Measurements from ENCODE around the gene MAPK8IP3. TPM values are rescaled to one million over a fixed set of nuclear protein-coding genes. Genes with fewer than 3 reads are reported as not detected.

Gene MAPK8IP3
- total RNA-seq, 2 experiments from 2014 or later, result 290 to 297 TPM

DNA sequence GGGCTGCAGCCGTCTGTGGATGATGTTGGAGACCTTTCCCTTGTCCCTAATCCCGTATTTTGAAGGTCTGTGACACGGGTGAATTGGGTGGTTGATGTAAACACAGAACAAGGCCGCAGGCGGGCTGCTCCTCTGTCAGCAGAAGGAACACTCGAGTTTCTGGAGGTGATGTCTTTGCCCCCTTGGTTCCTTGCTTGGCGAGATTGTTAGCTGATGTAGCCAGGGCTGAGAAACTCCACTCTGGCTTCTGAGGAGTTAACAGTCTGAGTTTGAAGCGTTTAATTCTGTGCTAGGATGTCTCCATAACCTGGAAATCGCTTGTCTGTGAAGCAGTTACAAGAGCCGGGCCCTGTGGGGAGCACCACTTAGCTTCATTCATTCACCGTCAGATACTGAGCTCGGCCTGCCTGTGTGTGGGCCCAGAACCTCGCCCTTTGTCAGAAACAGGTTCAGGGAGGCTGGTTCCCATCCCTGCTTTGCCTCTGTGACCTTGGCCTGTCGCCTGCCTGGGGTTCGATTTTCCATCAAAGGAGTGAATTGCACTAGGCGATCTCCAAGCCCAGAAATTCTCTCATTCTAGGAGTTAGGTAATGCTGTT, 1.3 kb downstream of the MAPK8IP3 start:
- ATAC-seq (ENCODE audit: poor library complexity) (no peak), DNase-seq (peak in 3 of 14 experiments; percentile 13 to 42 (median 34))
- intact Hi-C loops (cut with DNase I, micrococcal nuclease), result loop anchor here (5.0 kb wide), 5 partner anchors 65 to 400 kb away; partner anchors contain the start of genes UQCC4 (in 2 of the 2), CRAMP1 (in 1 of the 2), EME2 (in 1 of the 2) and FAHD1 (in 1 of the 2)
- Histone ChIP-seq H3K36me3 (ENCODE audit: insufficient read depth, low read length) (peaks cover 13% of the 10 kb centered on the region), H3K27me3 (ENCODE audit: control insufficient read depth in 1 of 2, insufficient read depth in 2 of 2, low read length in 2 of 2) (no peaks in the 10 kb centered on the region), H3K27ac (ENCODE audit: low read depth in 1 of 2, low read length in 2 of 2) (peak overlapping the region in 1 of 2 donors; percentile 23), H3K4me3 (ENCODE audit: low read length) (peak overlapping the region; percentile 98), H3K9me3 (ENCODE audit: control insufficient read depth in 1 of 2, insufficient read depth in 1 of 2, low read length in 2 of 2) (no peaks in the 10 kb centered on the region), H3K4me1 (ENCODE audit: insufficient read depth, low read length) (peaks cover 39% of the 10 kb centered on the region)
- Mint-ChIP-seq H3K4me1 (ENCODE audit: low read depth) (peaks cover 38% of the 10 kb centered on the region), H3K9me3 (no peaks in the 10 kb centered on the region), H3K27ac (peak overlapping the region; percentile 97), H3K36me3 (ENCODE audit: low read depth) (peaks cover 26% of the 10 kb centered on the region), H3K4me3 (peak overlapping the region; percentile 93), H3K27me3 (no peaks in the 10 kb centered on the region)
- TF ChIP-seq, protein P1, sequence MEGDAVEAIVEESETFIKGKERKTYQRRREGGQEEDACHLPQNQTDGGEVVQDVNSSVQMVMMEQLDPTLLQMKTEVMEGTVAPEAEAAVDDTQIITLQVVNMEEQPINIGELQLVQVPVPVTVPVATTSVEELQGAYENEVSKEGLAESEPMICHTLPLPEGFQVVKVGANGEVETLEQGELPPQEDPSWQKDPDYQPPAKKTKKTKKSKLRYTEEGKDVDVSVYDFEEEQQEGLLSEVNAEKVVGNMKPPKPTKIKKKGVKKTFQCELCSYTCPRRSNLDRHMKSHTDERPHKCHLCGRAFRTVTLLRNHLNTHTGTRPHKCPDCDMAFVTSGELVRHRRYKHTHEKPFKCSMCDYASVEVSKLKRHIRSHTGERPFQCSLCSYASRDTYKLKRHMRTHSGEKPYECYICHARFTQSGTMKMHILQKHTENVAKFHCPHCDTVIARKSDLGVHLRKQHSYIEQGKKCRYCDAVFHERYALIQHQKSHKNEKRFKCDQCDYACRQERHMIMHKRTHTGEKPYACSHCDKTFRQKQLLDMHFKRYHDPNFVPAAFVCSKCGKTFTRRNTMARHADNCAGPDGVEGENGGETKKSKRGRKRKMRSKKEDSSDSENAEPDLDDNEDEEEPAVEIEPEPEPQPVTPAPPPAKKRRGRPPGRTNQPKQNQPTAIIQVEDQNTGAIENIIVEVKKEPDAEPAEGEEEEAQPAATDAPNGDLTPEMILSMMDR (IDR thresholded peaks at IDR 0.05), result no peak
- ChIA-PET POLR2A (interaction anchor here (0.9 to 3.6 kb wide), 9 partner anchors 10 to 448 kb away, joined by 3 to 67 read pairs (median 7); partner anchors contain the start of genes JPT2, SPSB3, TMEM204 and TRAF7), CTCF (interaction anchor here (5.1 kb wide), 1 partner anchor 30 kb away, joined by 39 read pairs; the partner anchor contains the start of gene JPT2)

DNA sequence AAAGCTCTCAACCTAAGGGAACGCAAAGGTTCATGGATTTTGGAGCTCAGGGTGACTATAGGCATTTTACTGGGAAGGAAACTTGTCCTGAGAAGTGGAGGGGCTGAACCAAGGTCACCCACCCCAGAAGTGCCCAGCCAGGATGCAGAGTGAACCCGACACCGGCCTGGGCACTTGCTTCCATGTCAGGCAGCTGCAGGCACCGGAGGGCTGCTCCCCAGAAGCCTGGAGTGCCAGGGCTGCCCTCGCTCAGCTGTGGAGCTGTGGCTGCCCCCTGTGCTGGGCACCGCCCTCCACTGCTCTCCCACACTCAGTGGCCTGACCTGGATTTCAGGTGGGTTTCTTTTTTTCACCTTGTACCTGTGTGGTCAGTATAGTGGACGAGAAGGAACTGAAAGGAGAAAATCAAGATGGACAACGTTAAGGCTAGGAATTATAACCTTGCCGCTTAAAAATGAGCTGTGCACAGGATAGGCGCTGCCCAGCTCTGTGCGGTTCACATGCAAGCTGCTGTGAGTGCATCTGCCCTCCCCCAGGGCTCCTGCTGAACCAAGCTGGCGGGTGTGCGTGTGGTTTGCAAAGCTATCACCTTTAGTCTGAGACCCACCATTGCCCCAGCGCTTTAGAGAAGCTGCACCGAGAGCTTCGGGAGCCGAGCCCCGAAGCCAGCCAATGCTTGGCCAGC, 2.2 kb downstream of the MAPK8IP3 start:
- H3K36me3 ChIP-seq (ENCODE audit: insufficient read depth, low read length), result peaks cover 22% of the 10 kb centered on the region
- ATAC-seq (ENCODE audit: poor library complexity), result no peak
- TF ChIP-seq, protein P1 (IDR thresholded peaks at IDR 0.05), result no peak
- no peak overlapping the region for H3K27ac ChIP-seq (ENCODE audit: low read depth in 1 of 2, low read length in 2 of 2)
- intact Hi-C loops (cut with DNase I, micrococcal nuclease), result loop anchor here (5.0 kb wide), 5 partner anchors 64 to 401 kb away; partner anchors contain the start of genes UQCC4 (in 2 of the 2), CRAMP1 (in 1 of the 2), EME2 (in 1 of the 2) and FAHD1 (in 1 of the 2)
- ChIA-PET POLR2A (interaction anchor here (0.7 to 3.6 kb wide), 4 partner anchors 30 to 149 kb away, joined by 3 to 67 read pairs (median 3); partner anchors contain the start of genes JPT2, NUBP2 and SPSB3), CTCF (interaction anchor here (5.1 kb wide), 1 partner anchor 31 kb away, joined by 39 read pairs; the partner anchor contains the start of gene JPT2)
- no peak overlapping the region for H3K4me3 ChIP-seq (ENCODE audit: low read length)
- H3K4me3 Mint-ChIP-seq, result peak overlapping the region; percentile 93
- no peaks in the 10 kb centered on the region for H3K9me3 ChIP-seq (ENCODE audit: control insufficient read depth in 1 of 2, insufficient read depth in 1 of 2, low read length in 2 of 2)
- peak overlapping the region; percentile 97 for H3K27ac Mint-ChIP-seq
- H3K27me3 ChIP-seq (ENCODE audit: control insufficient read depth in 1 of 2, insufficient read depth in 2 of 2, low read length in 2 of 2), result no peaks in the 10 kb centered on the region
- no peaks in the 10 kb centered on the region for H3K27me3 Mint-ChIP-seq
- H3K4me1 ChIP-seq (ENCODE audit: insufficient read depth, low read length), result peaks cover 46% of the 10 kb centered on the region
- peaks cover 21% of the 10 kb centered on the region for H3K36me3 Mint-ChIP-seq (ENCODE audit: low read depth)
- no peaks in the 10 kb centered on the region for H3K9me3 Mint-ChIP-seq
- peaks cover 43% of the 10 kb centered on the region for H3K4me1 Mint-ChIP-seq (ENCODE audit: low read depth)
- DNase-seq, result peak in 1 of 14 experiments; percentile 14

DNA sequence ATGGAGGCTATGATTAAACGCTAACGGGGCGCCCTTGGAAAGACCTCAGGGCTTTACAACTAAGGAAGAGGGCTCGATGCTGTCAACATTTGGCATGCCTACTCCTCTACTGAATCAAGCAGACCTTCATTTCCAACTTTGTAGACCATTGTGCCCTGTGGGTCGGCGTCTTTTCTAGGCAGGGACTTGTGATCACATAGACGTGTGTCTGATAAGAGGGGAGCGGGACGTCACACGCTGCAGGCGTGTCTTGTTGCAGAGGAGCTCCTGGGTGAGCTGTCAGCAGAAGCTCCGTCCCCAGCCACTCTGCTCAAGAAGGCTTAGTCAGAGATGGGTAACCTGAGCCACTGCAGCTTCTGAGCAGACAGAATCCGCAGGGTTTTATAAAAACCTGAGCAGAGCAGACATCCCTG, 2.8 kb downstream of the MAPK8IP3 start:
- H3K36me3 ChIP-seq (ENCODE audit: insufficient read depth, low read length), result peaks cover 22% of the 10 kb centered on the region
- CTCF ChIA-PET, result interaction anchor here (5.1 kb wide), 1 partner anchor 31 kb away, joined by 39 read pairs; the partner anchor contains the start of gene JPT2
- H3K9me3 Mint-ChIP-seq, result no peaks in the 10 kb centered on the region
- ATAC-seq (ENCODE audit: poor library complexity) (no peak), DNase-seq (peak in 1 of 14 experiments; percentile 23)
- H3K4me3 ChIP-seq (ENCODE audit: low read length), result no peak overlapping the region
- TF ChIP-seq, protein P1 (IDR thresholded peaks at IDR 0.05), result no peak
- H3K36me3 Mint-ChIP-seq (ENCODE audit: low read depth), result peaks cover 21% of the 10 kb centered on the region
- POLR2A ChIA-PET, result interaction anchor here (0.7 to 1.4 kb wide), 2 partner anchors 74 to 149 kb away, joined by 3 read pairs; partner anchors contain the start of genes NUBP2 and SPSB3
- H3K27me3 ChIP-seq (ENCODE audit: control insufficient read depth in 1 of 2, insufficient read depth in 2 of 2, low read length in 2 of 2), result no peaks in the 10 kb centered on the region
- peaks cover 48% of the 10 kb centered on the region for H3K4me1 Mint-ChIP-seq (ENCODE audit: low read depth)
- H3K27ac Mint-ChIP-seq, result no peak overlapping the region
- H3K27me3 Mint-ChIP-seq, result no peaks in the 10 kb centered on the region
- intact Hi-C loops (cut with DNase I, micrococcal nuclease), result loop anchor here (5.0 kb wide), 5 partner anchors 64 to 401 kb away; partner anchors contain the start of genes UQCC4 (in 2 of the 2), CRAMP1 (in 1 of the 2), EME2 (in 1 of the 2) and FAHD1 (in 1 of the 2)
- H3K9me3 ChIP-seq (ENCODE audit: control insufficient read depth in 1 of 2, insufficient read depth in 1 of 2, low read length in 2 of 2), result no peaks in the 10 kb centered on the region
- no peak overlapping the region for H3K27ac ChIP-seq (ENCODE audit: low read depth in 1 of 2, low read length in 2 of 2)
- peaks cover 47% of the 10 kb centered on the region for H3K4me1 ChIP-seq (ENCODE audit: insufficient read depth, low read length)
- H3K4me3 Mint-ChIP-seq, result peak overlapping the region; percentile 60
